CD14-positive monocyte (primary cell): Measurements from ENCODE around the gene FOXP1. TPM values are rescaled to one million over a fixed set of nuclear protein-coding genes. Genes with fewer than 3 reads are reported as not detected.

ENCODE experiments used
- DNase-seq, 3 donors: peaks; one replicate each; pipeline ENCODE4 v3.0.0-alpha.2; 2011 to 2022
- H2AFZ ChIP-seq: 2 replicates; pipeline ENCODE4 v1.6.0; 2012; ENCODE audit warnings: mild to moderate bottlenecking, low read depth, low read length, inconsistent platforms; ENCODE audit not compliant: insufficient read depth, poor library complexity, severe bottlenecking
- H3K27ac ChIP-seq, 2 donors: 1 replicate in 1 of 2; 2 replicates in 1 of 2; pipeline ENCODE4 v1.5.1; 2012 to 2013; ENCODE audit warnings: low read length in 2 of 2, control low read depth in 1 of 2, inconsistent platforms in 1 of 2, low read depth in 1 of 2, mild to moderate bottlenecking in 1 of 2
- H3K27me3 ChIP-seq, 2 donors: one replicate each; pipeline versions ENCODE4 v1.6.0 to v1.6.1; 2011 to 2013; ENCODE audit warnings: low read length in 2 of 2; ENCODE audit not compliant: control insufficient read depth in 2 of 2, insufficient read depth in 2 of 2
- H3K36me3 ChIP-seq, 2 donors: replicated peaks in 1 of 2; 1 replicate in 1 of 2; 2 replicates in 1 of 2; pipeline versions ENCODE4 v1.5.1 to v1.6.1; 2012 to 2013; ENCODE audit warnings: low read length in 2 of 2, control low read depth in 1 of 2, inconsistent platforms in 1 of 2, mild to moderate bottlenecking in 1 of 2; ENCODE audit not compliant: insufficient read depth in 2 of 2, control insufficient read depth in 1 of 2
- H3K4me1 ChIP-seq, 2 donors: 1 replicate in 1 of 2; 2 replicates in 1 of 2; pipeline versions ENCODE4 v1.5.1 to v1.6.1; 2012 to 2013; ENCODE audit warnings: low read length in 2 of 2, control low read depth in 1 of 2, inconsistent platforms in 1 of 2, mild to moderate bottlenecking in 1 of 2, moderate library complexity in 1 of 2; ENCODE audit not compliant: insufficient read depth in 2 of 2, control insufficient read depth in 1 of 2
- H3K4me2 ChIP-seq: replicated peaks from 2 replicates; pipeline ENCODE3; 2012; ENCODE audit warnings: low read length, moderate library complexity, mild to moderate bottlenecking; ENCODE audit not compliant: poor library complexity, severe bottlenecking; ENCODE audit errors: extremely low read depth
- H3K4me3 ChIP-seq, 3 experiments: fragments of 200-600 bp in 1 of 3; sonication (generic) in 1 of 3; replicated peaks in 1 of 3; 1 replicate in 2 of 3; 2 replicates in 1 of 3; pipeline ENCODE4 v1.5.1; 2011 to 2013; ENCODE audit warnings: low read length in 3 of 3, mild to moderate bottlenecking in 3 of 3, control low read depth in 2 of 3, low read depth in 2 of 3, inconsistent platforms in 1 of 3, moderate library complexity in 1 of 3
- H3K79me2 ChIP-seq: 2 replicates; pipeline ENCODE4 v1.6.0; 2012; ENCODE audit warnings: mild to moderate bottlenecking, control low read depth, inconsistent platforms, low read length, moderate library complexity; ENCODE audit not compliant: insufficient read depth
- H3K9ac ChIP-seq: 2 replicates; pipeline ENCODE4 v1.6.0; 2017; ENCODE audit warnings: low read length, mild to moderate bottlenecking; ENCODE audit not compliant: insufficient read depth, poor library complexity, severe bottlenecking
- H3K9me3 ChIP-seq, 2 donors: replicated peaks in 1 of 2; 1 replicate in 1 of 2; 2 replicates in 1 of 2; pipeline versions ENCODE4 v1.5.1 to v1.6.1; 2012 to 2013; ENCODE audit warnings: low read length in 2 of 2, control low read depth in 1 of 2; ENCODE audit not compliant: control insufficient read depth in 1 of 2, insufficient read depth in 1 of 2
- H4K20me1 ChIP-seq: 2 replicates; pipeline ENCODE4 v1.6.0; 2012; ENCODE audit warnings: mild to moderate bottlenecking, low read length, control low read depth, moderate library complexity; ENCODE audit not compliant: insufficient read depth
- H3K27ac Mint-ChIP-seq, 7 donors: one replicate each; pipeline ENCODE4 v1.8.0; 2020; ENCODE audit warnings: mild to moderate bottlenecking in 7 of 7, mixed read lengths in 7 of 7, moderate library complexity in 6 of 7, inconsistent platforms in 2 of 7
- H3K27me3 Mint-ChIP-seq, 3 donors: one replicate each; pipeline ENCODE4 v1.8.0; 2021 to 2022; ENCODE audit warnings: low read depth in 3 of 3, mild to moderate bottlenecking in 3 of 3, mixed read lengths in 3 of 3, moderate library complexity in 3 of 3, inconsistent platforms in 1 of 3
- H3K36me3 Mint-ChIP-seq, 2 donors: one replicate each; pipeline ENCODE4 v1.8.0; 2020; ENCODE audit warnings: mixed read lengths in 2 of 2, inconsistent platforms in 1 of 2, mild to moderate bottlenecking in 1 of 2
- H3K4me1 Mint-ChIP-seq: one replicate; pipeline ENCODE4 v1.8.0; 2020; ENCODE audit warnings: mild to moderate bottlenecking, mixed read lengths
- H3K4me3 Mint-ChIP-seq, 2 donors: one replicate each; pipeline ENCODE4 v1.8.0; 2020; ENCODE audit warnings: mild to moderate bottlenecking in 2 of 2, mixed read lengths in 2 of 2, moderate library complexity in 1 of 2
- H3K9me3 Mint-ChIP-seq, 7 donors: one replicate each; pipeline ENCODE4 v1.8.0; 2020 to 2022; ENCODE audit warnings: mixed read lengths in 7 of 7, mild to moderate bottlenecking in 6 of 7, moderate library complexity in 6 of 7, inconsistent platforms in 2 of 7
- CTCF ChIP-seq: fragments of 200-600 bp; IDR thresholded peaks from one replicate; pipeline ENCODE4 v1.8.0; 2022; ENCODE audit warnings: antibody characterized with exemption, mild to moderate bottlenecking
- WGBS: methylation state at CpG from one replicate; pipeline ENCODE4 v1.1.5; 2013; ENCODE audit warnings: missing lambda C conversion rate; ENCODE audit not compliant: insufficient coverage; 5-methylcytosine and 5-hydroxymethylcytosine counted together
- intact Hi-C, 2 donors: fragments of 100-400 bp; cut with micrococcal nuclease; formaldehyde crosslinking; loops; one replicate each; pipeline versions ENCODE4 v1.15.0 to v1.15.1; 2023
- polyA plus RNA-seq, 3 donors: library from polyadenylated mRNA; depleted of rRNA in 1 of 3; unstranded in 2 of 3; stranded (reverse) in 1 of 3; fragments of 300-500 nt in 2 of 3; fragments of >200 nt in 1 of 3; fragmentation: Illumina TruSeq in 2 of 3; gene quantifications; 1 replicate in 2 of 3; 2 replicates in 1 of 3; pipeline ENCODE4 v1.2.3, GENCODE V29; 2012 to 2021

FOXP1 gene
- polyA plus RNA-seq, 3 donors, result 25.7 to 42.6 (median 27.8) TPM

- Histone ChIP-seq H4K20me1 (no peaks in the 10 kb centered on the region), H3K4me2 (peak overlapping the region; percentile 91), H3K9ac (peak overlapping the region; percentile 42), H3K27me3 (no peaks in the 10 kb centered on the region), H3K4me1 (peaks cover 66 to 77% of the 10 kb centered on the region in 2 donors), H3K27ac (peak overlapping the region; percentile 73 to 90), H2AFZ (peak overlapping the region; percentile 69), H3K9me3 (no peaks in the 10 kb centered on the region), H3K36me3 (no peaks in the 10 kb centered on the region), H3K4me3 (peak overlapping the region; percentile 27 to 74 (median 44)), H3K79me2 (peaks cover 79% of the 10 kb centered on the region)
- intact Hi-C loops, result loop anchor here in 1 of 2 donors (10.0 kb wide), 1 partner anchor 48 kb away; no protein-coding TSS in a partner anchor
- Mint-ChIP-seq H3K4me1 (peaks cover 77% of the 10 kb centered on the region), H3K27me3 (no peaks in the 10 kb centered on the region), H3K4me3 (peak overlapping the region; percentile 80 to 91), H3K27ac (peak overlapping the region; percentile 91 to 97 (median 96)), H3K36me3 (peaks cover 3 to 8% of the 10 kb centered on the region in 2 donors), H3K9me3 (no peaks in the 10 kb centered on the region)
- no peak for TF ChIP-seq CTCF
- DNase-seq, result peak; percentile 68 to 84 (median 74)
- WGBS, result 2% methylated on average over 13 of the region's 23 CpGs
Observed at GRCh38 chr3:71542521-71543370, 40.8 kb downstream of the FOXP1 start.

- no peak for TF ChIP-seq CTCF
- no peak overlapping the region for H3K4me3 Mint-ChIP-seq
- Histone ChIP-seq H3K4me2 (peak overlapping the region; percentile 91), H3K27me3 (no peaks in the 10 kb centered on the region), H3K9me3 (no peaks in the 10 kb centered on the region), H3K27ac (peak overlapping the region in 1 of 2 donors; percentile 90), H3K9ac (no peak overlapping the region), H2AFZ (no peak overlapping the region), H3K36me3 (no peaks in the 10 kb centered on the region), H3K4me1 (peaks cover 62 to 76% of the 10 kb centered on the region in 2 donors), H4K20me1 (no peaks in the 10 kb centered on the region), H3K4me3 (peak overlapping the region in 1 of 3 experiments; percentile 74), H3K79me2 (peaks cover 92% of the 10 kb centered on the region)
- peaks cover 74% of the 10 kb centered on the region for H3K4me1 Mint-ChIP-seq
- no peak for DNase-seq
- H3K27ac Mint-ChIP-seq, result peak overlapping the region in 5 of 7 donors; percentile 3 to 97 (median 91)
- H3K27me3 Mint-ChIP-seq, result no peaks in the 10 kb centered on the region
- no peaks in the 10 kb centered on the region for H3K9me3 Mint-ChIP-seq
- intact Hi-C loops, result loop anchor here in 1 of 2 donors (10.0 kb wide), 1 partner anchor 47 kb away; no protein-coding TSS in a partner anchor
- no CpG with 5 or more reads among the region's 3 CpGs for WGBS
- H3K36me3 Mint-ChIP-seq, result peaks cover 7 to 11% of the 10 kb centered on the region in 2 donors
Observed at GRCh38 chr3:71541313-71541712, 42.2 kb downstream of the FOXP1 start.
